HG02938 (cell line): ENCODE measurements around the gene PIGN.
"Not testable (repeated sequence)": the region's sequence is repeated elsewhere in the genome, so short reads cannot be mapped to it uniquely, and the experiment has no call there.

ENCODE experiments used
- ATAC-seq: cut with Tn5 transposase; IDR thresholded peaks from one replicate; pipeline ENCODE4 v1.9.1; 2021; ENCODE audit warnings: mild to moderate bottlenecking, moderate library complexity; ENCODE audit not compliant: unreplicated experiment

PIGN gene

GRCh38 chr18:62064361-62064760, 122.5 kb downstream of the PIGN start:
- ATAC-seq: no peak

GRCh38 chr18:62061821-62062478, 124.9 kb downstream of the PIGN start:
- no peak for ATAC-seq

GRCh38 chr18:62060820-62061219, 126.0 kb downstream of the PIGN start:
- ATAC-seq: no peak

GRCh38 chr18:62054929-62055498, 131.8 kb downstream of the PIGN start:
- no peak for ATAC-seq

GRCh38 chr18:62048279-62048678, 138.6 kb downstream of the PIGN start:
- ATAC-seq: no peak

GRCh38 chr18:62045316-62045715, 141.5 kb downstream of the PIGN start:
- ATAC-seq: no peak

GRCh38 chr18:62044490-62045000, 142.3 kb downstream of the PIGN start:
- no peak for ATAC-seq

- no peak for ATAC-seq
Observed at GRCh38 chr18:62037989-62038778, 148.7 kb downstream of the PIGN start.

- ATAC-seq: no peak
Observed at GRCh38 chr18:62037012-62037742, 149.7 kb downstream of the PIGN start.

GRCh38 chr18:62034286-62034685, 152.6 kb downstream of the PIGN start:
- not testable (repeated sequence) for ATAC-seq

- ATAC-seq: no peak
Observed at GRCh38 chr18:62033756-62034155, 153.1 kb downstream of the PIGN start.

- no peak for ATAC-seq
Observed at GRCh38 chr18:62033207-62033606, 153.6 kb downstream of the PIGN start.

GRCh38 chr18:62030091-62030985, 156.5 kb downstream of the PIGN start:
- no peak for ATAC-seq

- no peak for ATAC-seq
Observed at GRCh38 chr18:62028715-62029114, 158.1 kb downstream of the PIGN start.

GRCh38 chr18:62027914-62028520, 158.8 kb downstream of the PIGN start:
- ATAC-seq: no peak

GRCh38 chr18:62026586-62026985, 160.3 kb downstream of the PIGN start:
- ATAC-seq: no peak

- ATAC-seq: no peak
Observed at GRCh38 chr18:62024983-62025382, 161.9 kb downstream of the PIGN start.

- ATAC-seq: no peak
Observed at GRCh38 chr18:62023536-62023935, 163.3 kb downstream of the PIGN start.

- ATAC-seq: no peak
Observed at GRCh38 chr18:62018759-62019041, 168.2 kb downstream of the PIGN start.
